ENCODE data around the gene SYNDIG1. TPM values are rescaled to one million over a fixed set of nuclear protein-coding genes. Genes with fewer than 3 reads are reported as not detected.

The SYNDIG1 gene
- total RNA-seq, 2 donors from 2014 or later: 0.78 TPM; not detected in 1

GRCh38 chr20:24450624-24451376 is 18.6 kb upstream of the SYNDIG1 start:
- no peak for ATAC-seq
- 46 to 69% methylated on average over 8 to 11 of the region's 11 CpGs for WGBS, 2 donors
- Histone ChIP-seq H3K9me3 (no peaks in the 10 kb centered on the region), H3K4me1 (no peaks in the 10 kb centered on the region), H3K4me3 (no peak overlapping the region), H3K27ac (no peak overlapping the region), H3K36me3 (replicated peaks in 1 of 2; ENCODE audit: insufficient read depth in 1 of 2, low read depth in 2 of 2) (no peaks in the 10 kb centered on the region), H3K27me3 (no peaks in the 10 kb centered on the region)
- DNase-seq: no peak
- intact Hi-C loops (cut with DNase I): no loop called here
- TF ChIP-seq, protein P1, sequence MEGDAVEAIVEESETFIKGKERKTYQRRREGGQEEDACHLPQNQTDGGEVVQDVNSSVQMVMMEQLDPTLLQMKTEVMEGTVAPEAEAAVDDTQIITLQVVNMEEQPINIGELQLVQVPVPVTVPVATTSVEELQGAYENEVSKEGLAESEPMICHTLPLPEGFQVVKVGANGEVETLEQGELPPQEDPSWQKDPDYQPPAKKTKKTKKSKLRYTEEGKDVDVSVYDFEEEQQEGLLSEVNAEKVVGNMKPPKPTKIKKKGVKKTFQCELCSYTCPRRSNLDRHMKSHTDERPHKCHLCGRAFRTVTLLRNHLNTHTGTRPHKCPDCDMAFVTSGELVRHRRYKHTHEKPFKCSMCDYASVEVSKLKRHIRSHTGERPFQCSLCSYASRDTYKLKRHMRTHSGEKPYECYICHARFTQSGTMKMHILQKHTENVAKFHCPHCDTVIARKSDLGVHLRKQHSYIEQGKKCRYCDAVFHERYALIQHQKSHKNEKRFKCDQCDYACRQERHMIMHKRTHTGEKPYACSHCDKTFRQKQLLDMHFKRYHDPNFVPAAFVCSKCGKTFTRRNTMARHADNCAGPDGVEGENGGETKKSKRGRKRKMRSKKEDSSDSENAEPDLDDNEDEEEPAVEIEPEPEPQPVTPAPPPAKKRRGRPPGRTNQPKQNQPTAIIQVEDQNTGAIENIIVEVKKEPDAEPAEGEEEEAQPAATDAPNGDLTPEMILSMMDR (IDR thresholded peaks at IDR 0.05): no peak
- no peak for TF ChIP-seq POLR2A (IDR thresholded peaks at IDR 0.05)

DNA sequence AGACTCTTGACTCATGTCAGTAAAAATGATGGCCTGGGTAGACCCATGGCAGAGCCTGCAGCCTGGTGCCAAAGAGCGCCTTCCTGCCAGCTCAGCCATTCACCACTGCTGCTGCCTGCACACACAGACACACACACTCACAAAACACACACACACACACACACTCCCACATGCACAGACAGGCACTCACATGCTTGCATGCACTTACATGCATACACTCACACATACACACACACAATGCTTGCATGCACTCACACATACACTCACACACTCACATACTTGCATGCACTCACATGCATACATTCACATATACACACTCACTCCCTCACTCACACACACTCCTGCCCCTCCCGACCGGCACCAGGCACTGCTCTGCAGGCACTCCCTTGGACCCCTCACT is 18.0 kb upstream of the SYNDIG1 start:
- DNase-seq (no peak), ATAC-seq (no peak)
- Histone ChIP-seq H3K36me3 (replicated peaks in 1 of 2; ENCODE audit: insufficient read depth in 1 of 2, low read depth in 2 of 2) (no peaks in the 10 kb centered on the region), H3K4me1 (no peaks in the 10 kb centered on the region), H3K27me3 (no peaks in the 10 kb centered on the region), H3K9me3 (no peaks in the 10 kb centered on the region), H3K27ac (no peak overlapping the region), H3K4me3 (no peak overlapping the region)
- no peak for TF ChIP-seq POLR2A (IDR thresholded peaks at IDR 0.05)
- TF ChIP-seq, protein P1 (IDR thresholded peaks at IDR 0.05): no peak
- WGBS, 2 donors: 59 to 64% methylated on average over 3 of the region's 3 CpGs
- intact Hi-C loops (cut with DNase I): no loop called here

DNA sequence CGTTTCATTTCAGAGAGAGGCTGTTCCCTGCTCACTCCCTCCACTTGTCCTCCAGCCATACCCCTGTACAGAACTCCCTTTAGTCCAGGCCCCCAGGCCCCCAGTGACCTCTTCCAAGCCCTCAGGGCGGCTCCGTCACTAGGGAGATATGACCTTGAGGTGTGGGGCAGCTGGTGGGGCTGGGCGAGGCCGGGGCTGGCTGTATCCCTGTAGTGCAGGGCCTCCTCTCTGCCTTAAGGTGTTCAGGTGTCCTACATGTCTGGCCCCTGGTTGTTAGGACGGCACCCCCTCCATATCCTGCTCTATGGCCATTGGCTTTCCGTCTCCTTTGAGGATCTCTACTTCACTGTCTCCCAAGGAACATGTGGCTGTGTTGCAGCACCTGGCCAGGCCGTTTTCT is 17.4 kb upstream of the SYNDIG1 start:
- Histone ChIP-seq H3K27ac (no peak overlapping the region), H3K36me3 (replicated peaks in 1 of 2; ENCODE audit: insufficient read depth in 1 of 2, low read depth in 2 of 2) (no peaks in the 10 kb centered on the region), H3K4me3 (no peak overlapping the region), H3K9me3 (no peaks in the 10 kb centered on the region), H3K4me1 (no peaks in the 10 kb centered on the region), H3K27me3 (no peaks in the 10 kb centered on the region)
- WGBS, 2 donors: 56 to 57% methylated on average over 6 to 8 of the region's 8 CpGs
- intact Hi-C loops (cut with DNase I): no loop called here
- ATAC-seq (no peak), DNase-seq (no peak)
- TF ChIP-seq, protein P1 (IDR thresholded peaks at IDR 0.05): no peak
- no peak for TF ChIP-seq POLR2A (IDR thresholded peaks at IDR 0.05)

GRCh38 chr20:24452498-24453127 is 16.8 kb upstream of the SYNDIG1 start:
- no peaks in the 10 kb centered on the region for H3K27me3 ChIP-seq
- H3K27ac ChIP-seq: no peak overlapping the region
- ATAC-seq (no peak), DNase-seq (no peak)
- intact Hi-C loops (cut with DNase I): no loop called here
- H3K4me1 ChIP-seq: no peaks in the 10 kb centered on the region
- 73 to 75% methylated on average over 9 of the region's 9 CpGs for WGBS, 2 donors
- H3K36me3 ChIP-seq (replicated peaks in 1 of 2; ENCODE audit: insufficient read depth in 1 of 2, low read depth in 2 of 2): no peaks in the 10 kb centered on the region
- no peak overlapping the region for H3K4me3 ChIP-seq
- H3K9me3 ChIP-seq: no peaks in the 10 kb centered on the region
- TF ChIP-seq, protein P1 (IDR thresholded peaks at IDR 0.05): no peak
- no peak for TF ChIP-seq POLR2A (IDR thresholded peaks at IDR 0.05)

All from body of pancreas (tissue), 4 donors.